Caco-2 (cell line): ENCODE results near the gene KSR2. TPM values are rescaled to one million over a fixed set of nuclear protein-coding genes. Genes with fewer than 3 reads are reported as not detected.

Source experiments
- BruUV-seq: library from RNA; stranded (reverse); fragments of 400-500 nt; replicated peaks from 2 replicates; lab custom pipeline; 2021; lab: Mats Ljungman, UMichigan
- CTCF ChIA-PET: fragments of 300-600 bp; sonication (Branson Sonifier 250); formaldehyde crosslinking; loops from one replicate; lab custom pipeline; 2022; ENCODE audit warnings: antibody characterized with exemption; lab: Charles Lee
- POLR2A ChIA-PET: fragments of 300-600 bp; sonication (Branson Sonifier 250); formaldehyde crosslinking; loops from one replicate; lab custom pipeline; 2022; ENCODE audit warnings: antibody characterized with exemption; lab: Charles Lee
- DNase-seq, 2 experiments: peaks; one replicate each; pipeline versions ENCODE4 v3.0.0 to v3.0.0-alpha.2; 2020 to 2022
- H3K27me3 ChIP-seq: replicated peaks from 2 replicates; pipeline ENCODE4 v1.6.0; 2011; ENCODE audit warnings: low read length; ENCODE audit not compliant: control insufficient read depth, insufficient read depth
- H3K36me3 ChIP-seq: 2 replicates; pipeline ENCODE4 v1.5.1; 2011; ENCODE audit warnings: low read length; ENCODE audit not compliant: control insufficient read depth, insufficient read depth
- H3K4me1 ChIP-seq: fragments of 250-450 bp; sonication (Bioruptor Pico); 2 replicates; pipeline ENCODE4 v1.5.1; 2020; ENCODE audit warnings: mild to moderate bottlenecking
- H3K4me3 ChIP-seq: 2 replicates; pipeline ENCODE4 v1.5.1; 2011; ENCODE audit warnings: low read depth, mild to moderate bottlenecking, control low read depth, low read length
- H3K9me3 ChIP-seq: fragments of 250-450 bp; sonication (Bioruptor Pico); 2 replicates; pipeline ENCODE4 v1.5.1; 2020; ENCODE audit warnings: mild to moderate bottlenecking, moderate library complexity
- H3K27ac Mint-ChIP-seq: one replicate; pipeline ENCODE4 v1.8.0; 2022; ENCODE audit warnings: mixed read lengths; ENCODE audit not compliant: unreplicated experiment
- H3K27me3 Mint-ChIP-seq: one replicate; pipeline ENCODE4 v1.8.0; 2022; ENCODE audit warnings: mixed read lengths; ENCODE audit not compliant: insufficient read depth, unreplicated experiment
- H3K36me3 Mint-ChIP-seq: one replicate; pipeline ENCODE4 v1.8.0; 2022; ENCODE audit warnings: mild to moderate bottlenecking, mixed read lengths; ENCODE audit not compliant: insufficient read depth, unreplicated experiment
- H3K4me1 Mint-ChIP-seq: one replicate; pipeline ENCODE4 v1.8.0; 2022; ENCODE audit warnings: low read depth, mixed read lengths; ENCODE audit not compliant: unreplicated experiment
- H3K4me3 Mint-ChIP-seq: one replicate; pipeline ENCODE4 v1.8.0; 2022; ENCODE audit warnings: mild to moderate bottlenecking, moderate library complexity, mixed read lengths; ENCODE audit not compliant: unreplicated experiment
- H3K9me3 Mint-ChIP-seq: one replicate; pipeline ENCODE4 v1.8.0; 2022; ENCODE audit warnings: mixed read lengths; ENCODE audit not compliant: unreplicated experiment
- CTCF ChIP-seq, 2 experiments: fragments of 200-600 bp in 1 of 2; IDR thresholded peaks; 1 replicate in 1 of 2; 2 replicates in 1 of 2; pipeline versions ENCODE4 v1.5.1 to v1.8.0; 2011 to 2022; ENCODE audit warnings: antibody characterized with exemption in 1 of 2, control low read depth in 1 of 2, inconsistent platforms in 1 of 2, low read depth in 1 of 2, low read length in 1 of 2, mild to moderate bottlenecking in 1 of 2, moderate library complexity in 1 of 2; ENCODE audit not compliant: insufficient read depth in 1 of 2, severe bottlenecking in 1 of 2, unreplicated experiment in 1 of 2
- intact Hi-C: fragments of 100-400 bp; cut with micrococcal nuclease; formaldehyde crosslinking; loops from one replicate; pipeline ENCODE4 v1.10.0; 2022; ENCODE audit not compliant: unreplicated experiment
- total RNA-seq: library from RNA; stranded (reverse); gene quantifications from 2 replicates; pipeline ENCODE4 v1.2.3, GENCODE V29; 2022

The KSR2 gene
- total RNA-seq, 1 experiment from 2014 or later: 0.66 TPM

DNA sequence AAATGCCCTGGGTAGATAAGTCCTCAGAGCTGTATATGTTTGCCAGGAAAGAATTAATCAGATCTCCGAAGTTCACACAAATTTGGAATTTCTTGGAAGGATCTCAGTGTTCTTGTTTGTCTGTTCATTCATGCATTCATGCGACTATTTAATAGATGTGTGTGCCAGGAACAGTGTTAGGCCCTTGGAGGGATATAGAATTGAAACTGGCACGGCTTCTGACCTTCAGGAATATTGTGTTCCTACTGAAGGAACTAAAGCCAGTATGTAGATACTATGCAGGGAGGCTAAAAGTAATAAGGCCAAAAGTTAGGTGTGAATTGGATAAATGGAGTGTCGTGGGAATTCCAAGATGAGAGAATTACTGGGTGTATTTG is 441.3 kb downstream of the KSR2 start:
- no peak for DNase-seq
- no peak overlapping the region for H3K27ac Mint-ChIP-seq
- ChIA-PET CTCF (no interaction called here), POLR2A (no interaction called here)
- H3K9me3 ChIP-seq: no peaks in the 10 kb centered on the region
- H3K27me3 Mint-ChIP-seq: peaks cover 16% of the 10 kb centered on the region
- H3K4me3 ChIP-seq: no peak overlapping the region
- H3K4me3 Mint-ChIP-seq: no peak overlapping the region
- intact Hi-C loops: no loop called here
- no peaks in the 10 kb centered on the region for H3K4me1 ChIP-seq
- no peak for TF ChIP-seq CTCF (IDR thresholded peaks at IDR 0.05; ENCODE audit: insufficient read depth in 1 of 2, low read depth in 1 of 2, low read length in 1 of 2, severe bottlenecking in 1 of 2, unreplicated experiment in 1 of 2)
- H3K27me3 ChIP-seq: no peaks in the 10 kb centered on the region; the same call in 1 of the 2 replicates
- H3K4me1 Mint-ChIP-seq: no peaks in the 10 kb centered on the region
- H3K36me3 Mint-ChIP-seq: no peaks in the 10 kb centered on the region
- no peaks in the 10 kb centered on the region for H3K9me3 Mint-ChIP-seq
- H3K36me3 ChIP-seq: no peaks in the 10 kb centered on the region
- no TSS peak for BruUV-seq

DNA sequence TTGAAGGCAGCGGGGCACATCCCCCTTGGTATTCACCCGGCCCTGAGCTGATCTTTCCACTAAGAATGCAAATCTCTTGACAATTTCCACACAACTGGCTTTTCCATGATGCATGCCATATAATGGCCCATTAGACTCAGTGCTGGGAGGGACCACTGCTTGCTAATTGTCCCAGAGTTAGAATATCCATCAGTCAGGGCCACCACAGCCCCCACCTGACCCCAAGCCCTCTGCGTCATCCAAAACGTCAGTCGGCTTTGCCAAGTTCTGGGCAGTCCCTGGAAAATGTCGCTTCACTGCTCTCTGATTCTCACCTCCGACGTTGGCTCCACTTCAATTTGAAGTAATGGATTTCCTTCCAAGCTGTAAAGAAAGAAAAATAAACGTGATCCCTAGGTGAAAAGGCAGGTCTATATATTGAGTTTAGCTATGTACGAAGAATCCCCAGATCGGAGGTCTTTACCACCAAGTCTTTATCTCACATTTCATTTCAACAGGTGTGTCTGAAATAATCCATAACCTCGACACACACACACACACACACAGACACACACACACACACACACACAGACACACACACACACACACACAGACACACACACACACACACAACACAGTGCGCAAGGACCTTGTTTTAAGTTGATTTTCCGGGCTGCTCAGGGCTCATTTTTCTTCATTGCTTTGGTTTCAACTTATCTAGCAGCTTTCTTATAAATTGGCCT is 441.9 kb downstream of the KSR2 start:
- Histone ChIP-seq H3K36me3 (no peaks in the 10 kb centered on the region), H3K4me3 (no peak overlapping the region), H3K4me1 (no peaks in the 10 kb centered on the region), H3K27me3 (no peaks in the 10 kb centered on the region; the same call in 1 of the 2 replicates), H3K9me3 (no peaks in the 10 kb centered on the region)
- Mint-ChIP-seq H3K27me3 (peaks cover 14% of the 10 kb centered on the region), H3K9me3 (no peaks in the 10 kb centered on the region), H3K27ac (no peak overlapping the region), H3K4me1 (no peaks in the 10 kb centered on the region), H3K36me3 (no peaks in the 10 kb centered on the region), H3K4me3 (no peak overlapping the region)
- intact Hi-C loops: no loop called here
- ChIA-PET CTCF (interaction anchor here (1.2 kb wide), 1 partner anchor 24 kb away, joined by 3 read pairs; no protein-coding TSS in a partner anchor), POLR2A (no interaction called here)
- DNase-seq: no peak
- no peak for TF ChIP-seq CTCF (IDR thresholded peaks at IDR 0.05; ENCODE audit: insufficient read depth in 1 of 2, low read depth in 1 of 2, low read length in 1 of 2, severe bottlenecking in 1 of 2, unreplicated experiment in 1 of 2)
- no TSS peak for BruUV-seq

DNA sequence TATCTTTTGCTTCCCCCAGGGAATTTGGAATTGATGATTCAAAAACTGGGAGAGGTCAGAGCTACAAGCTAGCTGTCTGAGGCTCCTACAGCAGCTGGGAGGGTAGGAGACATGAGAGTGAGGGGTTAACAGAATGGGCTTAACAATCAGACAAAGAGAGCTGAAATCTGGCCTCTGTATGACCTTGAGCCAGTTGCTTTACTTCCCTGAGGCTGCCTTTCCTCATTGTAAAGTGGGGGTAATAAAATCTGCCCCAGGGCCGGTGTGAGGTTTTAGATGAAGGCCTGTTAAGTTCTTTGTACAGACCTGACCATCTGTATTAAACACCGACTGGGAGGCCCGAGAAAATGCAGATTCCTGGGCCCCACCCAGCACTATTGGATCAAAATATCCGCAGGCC is 443.0 kb downstream of the KSR2 start:
- no peak for TF ChIP-seq CTCF (IDR thresholded peaks at IDR 0.05; ENCODE audit: insufficient read depth in 1 of 2, low read depth in 1 of 2, low read length in 1 of 2, severe bottlenecking in 1 of 2, unreplicated experiment in 1 of 2)
- BruUV-seq: no TSS peak
- POLR2A ChIA-PET: no interaction called here
- no peaks in the 10 kb centered on the region for H3K4me1 Mint-ChIP-seq
- peaks cover 14% of the 10 kb centered on the region for H3K27me3 Mint-ChIP-seq
- Histone ChIP-seq H3K27me3 (no peaks in the 10 kb centered on the region; the same call in 1 of the 2 replicates), H3K4me3 (no peak overlapping the region), H3K36me3 (no peaks in the 10 kb centered on the region), H3K4me1 (no peaks in the 10 kb centered on the region), H3K9me3 (no peaks in the 10 kb centered on the region)
- no peaks in the 10 kb centered on the region for H3K9me3 Mint-ChIP-seq
- no peak for DNase-seq
- no peak overlapping the region for H3K4me3 Mint-ChIP-seq
- CTCF ChIA-PET: interaction anchor here (1.2 kb wide), 1 partner anchor 23 kb away, joined by 3 read pairs; no protein-coding TSS in a partner anchor
- intact Hi-C loops: no loop called here
- no peak overlapping the region for H3K27ac Mint-ChIP-seq
- H3K36me3 Mint-ChIP-seq: peaks cover 4% of the 10 kb centered on the region
